GM18907 (cell line): Measurements from ENCODE around the gene NPLOC4.
"Not testable (repeated sequence)": the region's sequence is repeated elsewhere in the genome, so short reads cannot be mapped to it uniquely, and the experiment has no call there.

Experiments
- ATAC-seq: cut with Tn5 transposase; IDR thresholded peaks from one replicate; pipeline ENCODE4 v1.9.1; 2021; ENCODE audit warnings: mild to moderate bottlenecking, moderate library complexity; ENCODE audit not compliant: unreplicated experiment

NPLOC4 gene

GRCh38 chr17:81635973-81636504 is 873 bp downstream of the NPLOC4 start:
- peak; percentile 29 for ATAC-seq

DNA sequence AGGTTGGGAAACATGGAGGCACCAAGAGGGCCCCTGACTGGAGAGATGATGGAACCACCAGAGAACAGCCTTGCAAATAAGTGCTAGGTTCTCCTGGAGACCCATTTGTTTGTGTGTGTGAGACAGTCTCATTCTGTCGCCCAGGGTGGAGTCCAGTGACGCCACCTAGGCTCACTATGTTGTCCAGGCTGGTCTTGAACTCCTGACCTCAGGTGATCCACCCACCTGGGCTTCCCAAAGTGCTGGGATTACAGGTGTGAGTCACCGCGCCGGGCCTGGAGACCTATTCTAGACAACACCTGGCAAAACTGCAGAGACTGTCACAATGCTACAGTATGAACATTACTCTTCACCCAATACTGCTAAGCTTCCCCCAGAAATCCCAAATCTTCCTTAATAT is 1.5 kb downstream of the NPLOC4 start:
- ATAC-seq, result no peak

DNA sequence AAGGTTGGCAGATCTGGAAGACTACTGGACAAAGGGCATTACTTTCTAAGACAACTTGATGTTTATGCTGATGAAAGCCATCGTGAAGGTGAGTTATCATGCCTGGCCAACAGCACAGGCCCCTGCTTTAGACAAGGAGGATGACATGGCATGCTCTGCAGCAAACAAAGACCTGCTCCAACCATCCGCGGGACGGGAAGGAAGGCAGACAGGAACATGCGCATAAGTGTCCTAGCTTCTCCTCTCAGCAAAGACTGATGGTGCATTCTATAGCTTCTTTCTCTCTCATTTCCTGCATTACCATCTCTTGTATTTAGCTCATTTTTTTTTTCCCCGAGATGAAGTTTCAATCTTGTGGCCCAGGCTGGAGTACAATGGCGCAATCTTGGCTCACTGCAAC is 5.4 kb downstream of the NPLOC4 start:
- ATAC-seq, result no peak

- no peak for ATAC-seq
Measured at GRCh38 chr17:81630274-81630673, 6.6 kb downstream of the NPLOC4 start.

- ATAC-seq, result no peak
Measured at GRCh38 chr17:81621494-81622130, 15.3 kb downstream of the NPLOC4 start.

DNA sequence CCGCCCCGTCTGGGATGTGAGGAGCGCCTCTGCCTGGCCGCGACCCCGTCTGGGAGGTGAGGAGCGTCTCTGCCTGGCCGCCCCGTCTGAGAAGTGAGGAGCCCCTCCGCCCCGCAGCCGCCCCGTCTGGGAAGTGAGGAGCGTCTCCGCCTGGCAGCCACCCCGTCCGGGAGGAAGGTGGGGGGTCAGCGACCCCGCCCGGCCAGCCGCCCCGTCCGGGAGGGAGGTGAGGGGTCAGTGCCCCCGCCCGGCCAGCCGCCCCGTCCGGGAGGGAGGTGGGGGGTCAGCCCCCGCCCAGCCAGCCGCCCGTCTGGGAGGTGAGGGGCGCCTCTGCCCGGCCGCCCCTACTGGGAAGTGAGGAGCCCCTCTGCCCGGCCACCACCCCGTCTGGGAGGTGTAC is 18.6 kb downstream of the NPLOC4 start:
- not testable (repeated sequence) for ATAC-seq

- no peak for ATAC-seq
Measured at GRCh38 chr17:81616877-81617276, 20.0 kb downstream of the NPLOC4 start.

- no peak for ATAC-seq
Measured at GRCh38 chr17:81615401-81615930, 21.4 kb downstream of the NPLOC4 start.

- no peak for ATAC-seq
Measured at GRCh38 chr17:81612172-81612970, 24.5 kb downstream of the NPLOC4 start.

DNA sequence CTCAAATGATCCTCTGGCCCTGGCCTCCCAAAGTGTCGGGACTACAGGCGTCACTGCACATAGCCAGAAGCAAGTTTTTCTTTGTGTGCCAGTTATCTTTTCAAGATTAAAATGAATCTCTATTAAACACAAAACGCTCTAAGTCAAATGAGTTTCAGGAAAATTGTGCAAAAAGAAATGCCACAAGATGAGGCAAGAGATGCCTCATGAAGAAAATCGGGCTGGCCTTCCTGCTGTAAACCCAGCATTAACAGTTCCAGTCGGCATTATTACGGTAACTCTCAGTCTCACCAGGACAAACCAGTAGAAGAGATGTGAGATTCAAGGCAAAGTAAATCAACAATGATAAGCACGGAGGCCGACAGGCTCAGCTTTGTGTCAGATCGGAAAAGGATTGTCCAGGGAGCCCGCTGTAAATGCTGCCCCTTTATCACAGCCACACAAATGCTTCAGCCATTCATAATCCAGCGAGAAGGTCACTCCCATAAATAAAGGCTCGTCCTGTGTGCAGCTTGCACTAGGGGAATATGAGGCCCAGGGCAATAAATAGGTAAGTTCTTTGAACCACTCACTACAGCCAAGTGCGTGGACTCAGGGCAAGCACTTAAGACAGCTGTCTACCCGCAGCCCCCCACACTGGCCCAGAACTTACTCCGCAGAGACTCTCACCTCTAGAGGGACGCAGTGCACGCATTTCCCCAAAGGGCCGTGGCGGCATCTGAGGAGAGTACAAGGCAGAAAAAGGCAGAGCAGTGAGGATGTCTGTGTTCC is 27.2 kb downstream of the NPLOC4 start:
- no peak for ATAC-seq

GRCh38 chr17:81608605-81609004 is 28.3 kb downstream of the NPLOC4 start:
- no peak for ATAC-seq

DNA sequence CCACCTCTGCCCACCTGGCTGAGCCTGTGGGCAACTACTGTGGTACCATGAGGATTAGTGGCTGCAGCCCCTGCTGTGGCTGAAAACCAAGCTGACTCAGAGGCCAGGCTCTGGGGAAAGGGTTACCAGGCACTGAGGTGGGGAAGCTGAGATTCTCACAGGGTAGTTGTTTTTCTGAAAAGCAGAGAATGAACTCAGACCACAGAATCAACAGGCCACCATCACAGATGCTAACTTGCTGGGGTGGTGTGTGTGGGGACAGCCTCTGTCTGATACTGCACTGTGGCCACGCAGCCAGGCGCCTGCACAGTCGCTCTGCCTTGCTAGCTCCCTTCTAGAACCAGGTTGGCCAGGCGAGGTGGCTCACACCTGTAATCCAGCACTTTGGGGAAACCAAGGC is 28.8 kb downstream of the NPLOC4 start:
- ATAC-seq, result no peak

GRCh38 chr17:81607431-81607830 is 29.5 kb downstream of the NPLOC4 start:
- ATAC-seq, result no peak

DNA sequence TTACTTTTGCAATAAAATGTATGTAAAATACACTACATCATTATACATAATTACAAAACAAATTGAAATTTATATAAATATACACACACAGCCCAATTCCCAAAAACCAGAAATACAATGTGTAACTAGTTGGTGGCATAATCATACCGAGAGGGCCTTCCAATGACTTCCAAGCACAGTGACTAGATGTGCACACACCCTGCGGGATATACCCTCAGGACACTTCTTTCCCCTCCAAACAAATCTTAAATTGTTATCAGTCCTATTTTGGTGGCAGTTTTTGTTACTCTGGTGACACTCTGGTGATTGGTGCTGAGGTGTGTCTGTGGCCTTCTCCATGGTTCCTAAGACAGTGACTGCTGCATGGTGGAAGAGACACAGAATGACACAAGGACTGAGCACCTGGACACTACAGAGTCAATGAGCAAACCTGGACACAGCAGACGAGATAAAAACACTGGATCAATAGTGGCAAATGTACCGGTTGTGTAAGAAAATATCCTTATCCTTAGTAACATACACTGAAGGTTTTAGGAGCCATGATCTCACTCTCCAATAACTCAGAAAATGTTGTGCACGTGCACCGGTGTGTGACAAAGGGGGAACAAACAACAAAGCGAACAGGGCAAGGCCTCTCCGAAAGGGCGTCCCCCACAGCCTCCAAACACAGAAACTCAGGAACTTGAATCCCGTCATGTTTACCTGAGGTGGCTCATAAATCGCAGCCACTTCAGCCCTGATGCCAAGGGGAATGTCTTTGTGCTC is 32.9 kb downstream of the NPLOC4 start:
- no peak for ATAC-seq

DNA sequence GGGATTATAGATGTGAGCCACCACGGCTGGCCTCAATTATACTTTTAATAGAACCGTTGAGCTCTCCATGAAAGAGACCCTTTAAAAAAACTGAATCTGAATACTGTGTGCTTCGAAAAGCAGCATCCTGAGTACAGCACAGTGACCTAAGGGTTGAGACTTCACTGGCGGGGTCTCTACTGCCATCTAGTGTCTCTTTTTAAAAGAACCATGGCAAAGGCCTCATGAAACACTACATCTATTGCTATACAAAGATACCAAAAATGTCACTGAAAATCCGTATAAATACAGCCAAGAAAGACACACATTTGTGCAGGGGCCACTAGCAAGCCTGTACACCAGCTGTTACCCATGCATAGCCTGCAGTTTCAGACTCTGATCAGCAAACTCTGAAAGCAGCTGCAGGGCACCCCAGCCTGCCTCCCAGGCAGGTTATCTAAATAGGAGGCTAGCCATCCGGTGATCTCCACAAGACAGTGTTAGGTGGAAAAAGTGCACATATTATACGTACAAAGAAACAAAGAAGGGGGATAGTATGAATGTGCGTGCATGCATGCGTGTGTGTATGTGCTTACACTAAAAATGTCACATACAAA is 35.3 kb downstream of the NPLOC4 start:
- no peak for ATAC-seq

GRCh38 chr17:81599719-81600486 is 37.0 kb downstream of the NPLOC4 start:
- no peak for ATAC-seq

DNA sequence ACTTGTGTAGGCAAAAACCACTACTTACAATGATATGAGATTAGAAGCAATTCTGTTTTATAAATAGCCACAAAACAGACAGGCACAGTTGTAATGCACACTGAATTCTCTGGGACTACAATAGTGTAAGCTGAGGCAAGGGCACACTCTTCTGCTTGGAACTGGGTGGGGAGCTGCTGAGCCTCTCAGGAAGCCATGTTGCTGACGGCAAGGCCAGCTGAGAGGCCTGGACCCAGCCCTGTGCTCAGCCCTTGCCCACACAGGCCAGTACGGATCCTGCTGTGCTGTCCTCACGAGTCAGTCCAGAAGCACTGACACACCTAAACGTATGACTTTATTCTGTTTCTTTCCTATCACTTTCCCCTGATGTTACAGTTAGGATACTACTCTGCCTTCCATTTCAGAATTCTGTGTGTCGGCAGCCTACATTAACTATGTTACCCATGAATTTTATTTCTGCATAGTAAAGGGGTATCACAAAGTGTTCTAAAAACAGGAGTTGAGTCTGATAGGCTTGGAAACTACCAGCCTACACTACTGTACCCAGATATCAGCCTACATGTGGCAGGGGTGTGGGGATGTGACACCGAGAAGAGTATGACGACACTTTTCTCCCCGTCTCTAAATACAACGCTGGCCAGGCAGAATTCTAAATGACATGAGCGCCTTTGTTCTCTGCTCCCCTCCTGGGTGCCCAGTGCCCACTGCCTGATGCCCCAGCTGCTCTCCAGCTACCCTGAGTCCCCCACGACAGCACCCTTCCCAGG is 43.6 kb downstream of the NPLOC4 start:
- ATAC-seq, result no peak

- ATAC-seq, result no peak
Measured at GRCh38 chr17:81591971-81592370, 44.9 kb downstream of the NPLOC4 start.

- ATAC-seq, result no peak
Measured at GRCh38 chr17:81590121-81590520, 46.8 kb downstream of the NPLOC4 start.
